Activated naive CD4-positive, alpha-beta T cell treated with Interleukin-2 at 50 U/mL for 16 hours (primary cell): Measurements from ENCODE around the gene SLC12A1.
A peak's percentile ranks its signal among the peaks of the same experiment; 100 is the strongest.

Experiments
- DNase-seq: peaks from one replicate; pipeline ENCODE4 v3.0.0-alpha.2; 2020

Gene SLC12A1

DNA sequence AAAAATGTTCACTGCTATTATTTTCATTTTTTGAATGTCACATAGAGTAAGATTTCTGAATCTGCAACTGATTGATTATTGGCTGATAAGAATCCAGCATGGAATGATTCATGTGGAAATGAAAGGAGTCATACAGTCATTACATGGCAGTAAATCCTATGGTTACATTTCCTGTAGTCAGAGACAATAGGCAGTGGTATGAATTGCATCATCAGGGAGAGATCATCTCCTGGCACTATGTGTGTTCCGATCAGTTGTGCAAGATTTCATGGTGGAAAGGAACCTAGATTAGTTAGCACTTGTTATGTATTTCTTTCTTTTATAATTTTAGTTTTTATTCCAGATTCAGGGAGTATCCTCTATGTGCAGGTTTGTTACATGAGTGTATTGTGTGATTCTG, 38.8 kb downstream of the SLC12A1 start:
- no peak for DNase-seq

DNA sequence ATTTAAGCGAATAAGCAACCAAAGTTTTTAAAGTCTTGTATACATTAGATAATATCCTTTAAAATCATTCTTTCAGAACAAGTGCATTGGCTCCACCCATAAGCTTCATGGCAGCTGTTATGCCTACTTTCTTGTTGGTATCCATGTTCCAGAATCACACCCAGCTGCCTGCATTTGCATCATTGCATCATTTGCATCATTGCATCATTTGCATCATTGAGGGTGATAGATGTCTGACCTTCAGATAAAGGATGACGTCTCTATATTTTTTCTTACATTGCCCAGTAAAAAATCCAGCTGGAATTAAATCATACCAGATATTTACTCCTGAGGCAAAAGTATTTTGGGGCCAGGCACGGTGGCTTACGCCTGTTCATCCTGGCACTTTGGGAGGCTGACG, 42.3 kb downstream of the SLC12A1 start:
- no peak for DNase-seq

DNA sequence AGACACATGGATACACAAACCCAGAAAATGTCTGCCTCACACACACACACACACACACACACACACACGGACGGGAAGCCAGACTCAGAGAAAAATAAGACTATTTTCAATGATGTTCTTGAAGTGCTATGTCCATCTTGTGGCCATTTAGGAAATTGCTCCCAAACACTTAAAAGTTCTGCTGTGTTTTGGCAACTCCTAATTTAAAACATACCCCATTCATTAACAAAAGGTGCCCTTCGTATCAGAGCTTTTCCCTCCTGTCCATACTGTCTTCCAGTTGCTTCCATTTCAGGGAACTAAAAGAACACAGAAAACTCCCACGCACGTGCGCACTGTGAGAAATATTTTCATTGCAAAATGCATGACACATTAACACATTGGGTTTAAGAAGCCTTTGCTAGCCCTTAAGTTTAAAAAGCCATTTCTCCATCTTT, 44.6 kb downstream of the SLC12A1 start:
- no peak for DNase-seq

DNA sequence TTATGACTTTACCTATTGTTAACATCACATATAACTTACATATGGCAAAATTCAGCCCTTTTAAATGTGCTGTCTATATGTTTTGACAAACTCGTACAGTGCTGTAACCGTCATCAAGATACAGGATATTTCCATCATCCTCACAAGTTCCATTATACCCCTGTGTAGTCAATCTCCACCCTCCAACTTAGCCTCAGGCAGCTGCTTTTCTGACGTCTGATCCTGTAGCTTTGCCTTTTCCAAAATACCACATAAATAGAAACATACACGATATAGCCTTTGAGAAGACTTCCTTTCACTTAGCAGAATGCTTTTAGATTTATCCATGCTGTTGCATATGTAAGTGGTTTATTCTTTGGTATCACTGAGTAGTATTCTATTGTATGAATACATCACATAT, 47.1 kb downstream of the SLC12A1 start:
- no peak for DNase-seq

DNA sequence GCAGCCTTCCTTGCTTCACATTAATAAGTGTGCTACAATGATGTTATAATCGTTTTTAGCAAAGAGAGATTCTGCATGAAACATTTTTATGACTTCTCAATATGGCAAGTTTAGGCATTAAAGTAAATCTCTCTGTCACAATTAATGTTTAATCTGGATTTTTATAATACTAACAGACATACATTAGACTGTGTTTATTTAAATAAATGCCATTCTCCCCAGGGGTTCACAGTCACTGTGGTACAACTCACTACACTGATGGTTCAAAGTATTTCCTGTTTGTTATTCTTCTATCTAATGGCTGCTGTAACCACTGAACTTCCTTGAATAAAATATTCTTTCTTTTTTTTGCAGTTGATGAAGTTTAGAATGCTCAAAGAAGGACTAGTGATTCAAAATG, 59.0 kb downstream of the SLC12A1 start:
- DNase-seq, result no peak

DNA sequence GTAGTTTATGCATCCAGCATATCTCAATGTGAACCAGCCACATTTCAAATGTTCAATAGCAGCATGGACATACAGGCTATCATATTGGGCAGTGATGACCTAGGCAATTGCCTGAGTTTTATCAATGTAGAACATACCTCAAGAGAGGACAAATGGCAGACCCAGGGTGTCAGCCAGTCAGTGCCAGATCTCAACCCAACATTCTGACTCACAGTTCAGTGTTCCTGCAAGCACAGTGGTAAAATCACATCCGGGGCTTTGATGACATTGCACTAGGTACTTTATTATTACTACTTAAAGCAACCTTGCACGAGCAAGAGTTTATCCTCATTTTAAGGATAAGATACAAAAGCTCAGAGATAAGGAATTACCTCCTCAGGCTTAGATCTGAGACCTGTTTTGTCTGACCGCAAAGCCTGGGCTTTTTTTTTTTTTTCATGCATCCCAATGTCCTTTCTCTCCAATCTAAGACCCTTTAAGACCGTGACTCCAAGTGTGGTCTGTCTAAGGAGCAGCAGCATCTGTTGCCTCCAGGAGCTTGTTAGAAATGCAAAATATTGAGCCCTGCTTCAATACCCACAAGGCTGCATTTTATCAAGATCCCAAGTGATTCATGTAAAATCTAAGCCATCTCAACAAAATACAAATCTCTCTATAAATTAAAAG, 60.1 kb downstream of the SLC12A1 start:
- no peak for DNase-seq

DNA sequence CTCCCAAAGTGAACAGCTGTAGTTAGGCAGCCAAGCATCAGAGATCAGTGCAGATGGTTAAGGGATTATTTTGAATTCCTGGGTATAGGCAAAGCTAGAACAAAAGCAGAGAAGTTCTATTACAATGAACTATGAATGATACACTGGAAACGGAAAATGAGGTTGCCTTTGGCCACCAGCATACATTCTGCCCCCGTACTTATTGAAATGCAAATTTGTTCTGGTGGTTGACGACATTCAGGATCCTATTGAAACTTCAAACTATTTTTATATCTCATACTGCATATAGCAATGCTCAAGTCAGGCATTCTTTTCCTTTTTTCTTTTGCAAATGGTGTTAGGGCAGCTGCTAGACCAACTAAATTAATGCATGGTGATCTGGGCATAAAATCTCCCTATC, 61.7 kb downstream of the SLC12A1 start:
- no peak for DNase-seq

DNA sequence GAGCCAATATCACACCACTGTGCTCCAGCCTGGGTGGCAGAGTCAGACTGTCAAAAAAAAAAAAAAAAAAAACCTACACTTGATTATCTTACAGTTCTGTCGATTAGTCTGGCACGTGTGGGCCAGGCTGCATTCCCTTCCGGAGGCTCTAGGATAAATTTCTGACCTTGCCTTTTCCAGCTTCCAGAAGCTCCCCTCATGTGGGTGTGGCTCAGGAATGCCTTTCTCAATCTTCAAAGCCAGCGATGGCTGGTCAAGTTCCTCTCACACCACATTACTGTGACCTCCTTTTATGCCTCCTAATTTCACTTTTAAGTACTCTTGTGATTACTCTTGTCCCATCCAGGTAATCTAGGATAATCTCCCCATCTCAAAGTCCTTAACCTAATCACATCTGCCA, 66.9 kb downstream of the SLC12A1 start:
- no peak for DNase-seq

DNA sequence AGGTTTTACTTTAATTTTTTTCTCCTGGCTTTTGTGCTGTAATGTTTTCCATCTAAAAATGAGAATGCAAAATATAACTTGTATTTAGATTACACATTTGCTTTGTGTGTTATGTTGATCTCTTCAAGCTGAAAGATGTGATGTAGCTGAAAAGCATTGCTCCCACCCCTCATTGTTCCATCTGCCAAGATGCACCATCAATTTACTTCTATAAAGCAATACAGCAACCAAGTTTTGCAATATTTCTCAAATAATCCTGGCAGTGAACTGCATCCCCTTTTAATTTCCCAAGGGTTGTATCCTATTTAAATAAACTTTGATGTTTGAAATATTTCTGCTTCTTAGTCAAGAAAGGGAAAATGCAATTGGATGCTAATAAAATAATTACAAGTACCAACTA, 72.6 kb downstream of the SLC12A1 start:
- no peak for DNase-seq

DNA sequence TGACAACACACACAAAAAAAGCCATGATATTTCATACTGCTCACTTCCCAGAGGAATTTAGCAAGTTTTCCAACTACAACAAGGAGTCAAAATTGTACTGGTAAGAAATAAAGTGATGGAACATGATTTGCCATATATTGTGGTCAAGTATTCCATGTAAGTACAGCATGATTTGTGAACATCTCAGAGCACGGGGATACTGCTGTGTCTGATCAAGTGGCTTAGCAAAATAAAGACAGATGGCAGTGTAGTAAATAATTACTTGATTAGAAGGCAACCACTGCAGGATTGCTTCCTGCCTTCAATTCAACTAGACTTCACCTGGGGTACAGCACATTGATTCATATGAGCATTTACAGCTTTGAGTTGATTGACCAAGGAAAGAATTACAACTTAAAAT, 73.5 kb downstream of the SLC12A1 start:
- DNase-seq, result no peak

DNA sequence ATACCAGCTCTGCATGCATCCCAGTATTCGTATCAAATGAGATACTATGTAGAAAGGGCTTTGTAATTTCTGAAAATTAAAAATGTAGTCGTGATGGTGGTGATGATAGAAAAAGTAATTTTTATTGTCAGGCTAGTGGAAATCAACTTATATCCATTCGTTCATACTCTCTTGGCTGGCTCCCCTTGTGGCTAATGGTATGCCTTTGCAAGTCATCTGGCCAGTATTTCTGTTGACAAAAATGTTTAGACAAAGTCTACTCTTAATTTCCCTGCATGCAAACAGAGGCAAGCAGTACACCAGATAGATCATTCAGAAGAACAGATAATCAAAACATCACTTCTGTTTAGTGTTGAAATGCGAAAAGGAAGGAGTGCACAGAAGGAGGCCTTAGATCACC, 75.6 kb downstream of the SLC12A1 start:
- no peak for DNase-seq

DNA sequence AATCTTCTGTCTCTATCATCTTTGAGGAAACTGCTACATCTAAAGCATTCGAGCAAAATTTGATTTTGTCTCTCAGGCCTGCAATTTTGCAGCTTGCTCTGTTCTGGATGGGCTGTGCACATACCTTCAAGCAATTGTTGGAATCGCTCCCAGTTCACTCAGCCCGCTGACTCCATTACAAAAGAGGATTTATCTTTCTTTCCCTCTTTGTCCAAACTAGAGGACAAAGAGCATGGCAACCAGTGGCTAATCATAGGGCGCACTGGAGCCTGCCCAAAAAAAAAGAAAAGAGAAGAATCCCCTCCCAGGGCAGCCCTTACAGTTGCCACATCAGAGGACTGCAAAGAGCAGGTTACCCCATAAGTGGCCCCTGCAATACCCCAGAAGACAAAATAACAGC, 76.1 kb downstream of the SLC12A1 start:
- no peak for DNase-seq

DNA sequence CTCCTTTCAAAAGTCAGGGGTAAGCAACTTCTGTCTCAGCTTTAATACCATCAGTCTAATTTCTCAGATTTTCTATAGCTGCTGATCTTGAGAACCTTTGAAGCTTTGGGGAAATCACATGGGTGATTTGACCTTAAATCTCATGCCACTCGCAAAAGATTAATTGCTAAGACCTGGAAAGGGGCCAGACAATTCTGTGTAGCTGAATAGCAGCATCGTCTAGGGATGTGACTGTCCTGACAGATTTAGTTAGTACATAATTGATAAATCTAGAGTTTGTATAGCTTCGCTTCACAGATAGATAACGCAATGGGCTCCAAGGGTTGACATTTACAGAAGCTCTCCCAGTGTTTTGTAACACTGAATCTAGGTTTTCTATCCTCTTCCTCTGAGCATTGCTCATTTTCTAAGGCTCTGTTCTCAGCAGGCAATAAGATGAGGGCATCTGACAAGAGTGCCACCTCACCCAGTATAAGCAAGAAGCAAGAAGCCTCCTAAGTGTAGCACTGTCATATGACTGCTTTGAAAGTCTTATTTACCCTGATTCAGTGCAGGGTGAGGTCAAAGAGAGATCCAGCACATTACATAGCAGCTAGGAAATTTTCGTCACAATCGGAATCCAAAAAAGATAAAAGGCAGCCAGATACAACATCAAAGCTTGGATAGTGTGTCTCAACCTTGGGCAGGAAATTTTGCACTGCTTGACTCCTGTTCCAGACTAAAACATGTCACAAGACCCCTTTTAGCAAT, 77.5 kb downstream of the SLC12A1 start:
- DNase-seq, result no peak

DNA sequence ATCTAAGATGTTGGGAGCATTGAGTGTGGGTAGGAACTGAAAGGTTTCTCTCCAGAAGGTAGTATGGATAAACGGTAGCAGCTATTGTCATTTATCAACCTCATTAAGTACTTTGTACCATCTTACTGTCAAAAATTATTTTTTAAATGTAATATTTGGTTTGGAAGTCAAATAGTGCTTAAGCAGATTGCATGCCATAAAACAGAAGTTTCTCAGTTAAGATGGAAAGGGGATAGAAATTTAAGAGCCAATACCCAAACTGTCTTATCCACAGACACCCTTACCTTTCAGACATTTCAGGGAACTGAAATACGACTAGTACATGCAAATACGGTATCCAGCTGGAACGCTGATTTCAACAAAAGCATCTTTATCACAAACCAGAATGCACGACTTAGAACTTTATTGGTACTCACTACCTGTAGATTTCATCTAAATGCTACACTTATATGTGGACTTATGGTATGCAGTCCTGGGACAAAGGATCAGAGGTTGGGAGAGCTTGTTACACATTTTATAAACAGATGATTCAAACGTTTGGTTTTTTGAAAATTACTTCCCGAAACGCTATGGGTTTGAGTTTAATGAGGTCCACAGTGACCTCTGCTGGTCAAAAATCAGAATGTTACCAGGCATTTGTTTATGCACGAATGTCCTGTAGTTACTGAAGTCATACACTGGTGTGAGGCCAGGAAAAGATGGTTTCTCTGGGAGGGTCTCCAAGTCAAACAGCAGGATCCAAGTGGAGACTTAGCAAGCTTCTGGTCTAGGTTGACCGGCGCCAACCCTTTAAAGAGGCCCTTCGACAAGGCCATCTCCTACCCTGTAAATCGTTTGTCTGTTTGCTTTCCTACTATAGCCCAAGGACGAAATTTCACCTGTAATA, 79.5 kb downstream of the SLC12A1 start:
- peak; percentile 11 for DNase-seq

DNA sequence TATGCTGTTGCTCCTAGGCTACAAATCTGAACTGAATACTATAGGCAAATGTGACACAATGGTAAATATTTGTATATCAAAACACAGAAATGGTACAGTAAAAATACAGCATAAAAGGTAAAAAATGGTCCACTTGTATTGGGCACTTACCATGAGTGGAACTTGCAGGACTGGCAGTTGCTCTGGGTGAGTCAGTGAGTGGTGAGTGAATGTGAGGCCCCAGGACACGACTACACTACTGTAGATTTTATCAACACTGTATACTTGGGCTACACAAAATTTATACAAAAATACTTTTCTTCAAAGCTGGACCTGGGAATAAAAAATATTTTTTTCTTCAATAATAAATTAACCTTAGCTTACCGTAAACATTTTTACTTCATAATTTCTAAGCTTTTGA, 83.5 kb downstream of the SLC12A1 start:
- DNase-seq, result no peak

DNA sequence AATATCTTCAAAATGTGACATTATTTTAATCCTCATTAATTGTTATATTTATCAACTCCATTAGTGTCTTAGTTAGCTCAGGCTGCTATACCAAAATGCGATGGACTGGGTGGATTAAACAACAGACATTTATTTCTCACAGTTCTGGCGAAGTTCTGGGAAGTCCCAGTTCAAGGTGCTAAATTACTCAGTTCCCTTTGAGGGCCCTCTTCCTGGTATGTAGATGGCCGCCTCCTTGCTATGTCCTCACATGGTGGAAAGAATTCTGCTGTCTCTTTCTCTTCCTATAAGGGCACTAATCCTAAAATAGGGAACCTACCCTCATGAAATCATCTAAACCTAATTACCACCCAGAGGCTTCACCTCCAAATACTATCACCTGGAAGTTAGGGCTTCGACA, 86.4 kb downstream of the SLC12A1 start:
- DNase-seq, result no peak

DNA sequence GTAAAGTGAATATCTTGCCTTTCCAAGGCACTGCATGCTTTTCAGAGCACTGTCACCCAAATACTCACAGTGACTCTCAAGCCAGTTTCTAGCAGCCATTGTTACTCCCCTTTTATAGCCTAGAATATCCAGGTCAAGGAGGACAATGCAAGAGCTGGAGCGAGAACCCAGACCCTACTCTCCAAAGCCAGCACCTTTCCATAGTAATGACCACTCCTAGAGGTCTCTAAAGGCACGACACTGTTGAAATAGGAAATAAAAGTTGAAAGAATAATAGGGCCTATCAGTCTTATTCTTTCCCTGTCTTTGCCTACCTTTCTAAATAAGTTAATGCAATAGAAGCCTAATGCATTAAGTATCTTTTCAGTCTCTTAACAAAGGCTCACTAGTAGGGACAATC, 91.6 kb downstream of the SLC12A1 start:
- DNase-seq, result no peak

DNA sequence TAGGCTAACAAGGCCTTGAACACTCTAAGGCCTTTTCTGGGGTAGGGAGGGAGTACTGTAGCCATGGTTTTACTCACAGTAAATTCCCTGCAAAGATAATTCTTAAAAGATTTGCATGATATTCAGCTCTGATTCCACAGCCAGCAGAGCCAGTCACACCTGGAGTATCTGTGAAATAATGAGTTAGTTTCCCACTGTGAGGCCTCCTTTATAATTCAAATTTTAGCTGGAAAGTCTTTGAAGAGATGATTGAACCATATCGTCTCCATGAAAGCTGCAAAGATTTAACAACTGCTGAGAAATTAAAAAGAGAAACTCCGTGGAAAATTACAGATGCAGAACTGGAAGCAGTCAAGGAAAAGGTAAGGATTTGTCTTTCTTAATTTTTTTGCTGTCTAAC, 92.8 kb downstream of the SLC12A1 start:
- DNase-seq, result no peak

DNA sequence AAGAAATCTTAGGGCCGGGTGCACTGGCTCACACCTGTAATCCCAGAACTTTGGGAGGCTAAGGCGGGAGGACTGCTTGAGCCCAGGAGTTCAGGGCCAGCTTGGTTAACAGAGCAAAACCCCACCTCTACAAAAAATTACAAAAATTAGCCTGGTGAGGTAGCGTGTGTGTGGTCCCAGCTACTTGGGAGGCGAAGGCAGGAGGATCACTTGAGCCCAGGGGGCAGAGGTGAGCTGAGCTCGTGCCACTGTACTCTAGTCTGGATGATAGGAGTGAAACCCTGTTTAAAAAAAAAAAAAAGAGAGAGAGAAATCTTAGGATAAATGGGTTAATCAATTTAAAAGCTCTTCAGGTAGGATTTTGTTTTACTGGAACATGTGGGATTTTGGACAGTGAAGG, 93.9 kb downstream of the SLC12A1 start:
- no peak for DNase-seq

DNA sequence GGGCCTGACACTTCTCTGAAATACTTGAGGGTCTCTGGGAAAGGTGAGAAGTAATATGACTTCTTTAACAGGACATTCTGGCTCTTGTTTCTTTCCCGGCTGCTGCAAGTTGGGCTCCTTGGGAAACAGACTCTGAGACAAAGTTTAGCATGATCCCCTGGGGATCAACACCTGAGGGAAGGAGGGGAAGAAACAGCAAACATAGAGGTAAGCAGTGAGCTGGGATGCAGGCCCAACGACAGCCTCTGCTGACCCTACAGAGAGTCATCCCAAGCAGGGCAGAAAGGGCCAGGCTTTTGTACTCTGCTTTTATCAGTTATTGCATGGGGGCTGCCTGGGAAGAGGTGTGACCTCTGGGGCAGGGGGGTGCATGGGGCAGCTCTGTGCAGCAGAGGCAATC, 98.3 kb downstream of the SLC12A1 start:
- no peak for DNase-seq

DNA sequence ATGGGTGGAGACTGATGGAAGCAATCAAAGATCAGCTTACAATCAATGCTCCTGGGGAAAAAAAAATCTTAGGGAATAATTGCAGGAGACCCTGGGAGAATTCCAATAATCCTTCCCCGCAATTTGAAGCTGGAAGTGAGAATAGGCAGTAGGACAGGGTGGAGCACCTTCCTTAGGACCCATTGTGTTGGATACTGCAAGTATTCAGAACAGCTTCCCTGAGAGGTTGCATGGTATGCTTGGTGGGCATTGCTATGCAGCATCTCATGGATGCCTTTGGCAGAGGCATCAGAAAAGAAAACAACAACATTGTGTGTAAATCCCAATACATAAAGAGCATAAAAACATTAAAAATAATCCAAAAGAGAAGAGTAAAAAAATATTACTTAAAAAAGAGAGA, 100.5 kb downstream of the SLC12A1 start:
- DNase-seq, result no peak

DNA sequence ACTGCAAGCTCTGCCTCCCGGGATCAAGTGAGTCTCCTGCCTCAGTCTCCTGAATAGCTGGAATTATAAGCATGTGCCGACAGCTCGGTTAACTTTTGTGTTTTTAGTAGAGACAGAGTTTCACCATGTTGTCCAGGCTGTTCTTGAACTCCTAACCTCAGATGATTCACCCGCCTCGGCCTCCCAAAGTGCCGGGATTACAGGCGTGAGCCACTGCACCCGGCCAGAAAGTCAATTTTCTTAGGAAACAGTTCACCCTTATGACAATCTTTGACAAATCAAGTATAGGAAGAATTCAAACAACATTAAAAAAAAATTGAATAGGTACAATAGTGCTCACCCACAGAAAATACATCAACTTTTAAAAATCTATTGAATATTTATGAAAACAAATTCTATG, 101.5 kb downstream of the SLC12A1 start:
- no peak for DNase-seq

DNA sequence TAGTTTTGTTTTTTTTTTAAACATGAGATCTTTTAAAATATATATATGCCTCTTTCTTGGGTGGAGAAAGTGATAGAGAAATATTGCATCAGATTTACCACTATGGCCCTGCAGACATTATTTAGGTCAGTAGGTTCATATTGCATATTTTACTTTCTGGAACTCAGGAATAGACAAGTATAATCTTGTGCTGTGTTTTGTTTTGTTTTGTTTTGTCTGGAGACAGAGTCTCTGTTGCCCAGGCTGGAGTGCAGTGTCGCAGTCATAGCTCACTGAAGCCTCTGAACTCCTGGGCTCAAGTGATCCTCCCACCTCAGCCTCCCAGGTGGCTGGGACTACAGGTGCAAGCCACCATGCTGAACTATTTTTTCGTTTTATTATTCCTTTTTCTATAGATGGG, 103.6 kb downstream of the SLC12A1 start:
- DNase-seq, result no peak

DNA sequence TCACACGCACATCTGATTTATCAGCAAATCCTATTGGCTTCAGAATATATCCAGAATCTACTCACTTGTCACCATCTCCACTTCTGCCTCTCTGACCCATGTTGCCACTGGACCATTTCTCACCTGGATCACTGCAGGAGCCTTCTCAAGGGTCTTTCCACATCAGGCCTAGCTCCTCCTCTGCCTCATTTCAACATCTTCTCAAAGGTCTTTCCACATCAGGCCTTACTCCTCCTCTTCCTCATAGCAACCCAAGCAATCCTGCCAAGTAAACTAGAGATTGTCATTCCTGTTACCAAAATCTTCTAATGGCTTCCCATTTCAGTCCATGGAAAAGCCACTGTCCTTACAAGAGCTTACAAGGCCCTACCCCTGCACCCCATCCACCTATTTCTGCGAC, 107.1 kb downstream of the SLC12A1 start:
- no peak for DNase-seq
